ENCODE data around the gene TPMT. TPM values are rescaled to one million over a fixed set of nuclear protein-coding genes. Genes with fewer than 3 reads are reported as not detected.

Gene TPMT
- total RNA-seq = 1 to 10 TPM; 6.6 to 7.0 TPM

GRCh38 chr6:18154507-18155149 is at the start of gene TPMT:
TSS of gene TPMT (minus strand) at chr6:18155077. CDS start at chr6:18149127, 5,950 bp downstream.
- H3K27ac Mint-ChIP-seq = peak within 1 kb of the TSS; percentile 93
- peak within 1 kb of the TSS; percentile 96 for H3K4me3 Mint-ChIP-seq
- intact Hi-C loops (cut with micrococcal nuclease) = loop anchor here (5.0 kb wide), 1 partner anchor 108 kb away; the partner anchor contains the start of gene DEK
- H3K36me3 Mint-ChIP-seq (ENCODE audit: low read depth) = no peaks in the 10 kb centered on the region
- ATAC-seq (no peak), DNase-seq (peak; percentile 17)
- H3K4me1 Mint-ChIP-seq (ENCODE audit: low read depth) = peaks cover 27% of the 10 kb centered on the region
- no peaks in the 10 kb centered on the region for H3K9me3 Mint-ChIP-seq
- ChIA-PET CTCF (interaction anchor here (1.4 kb wide), 1 partner anchor 21 kb away, joined by 3 read pairs; no protein-coding TSS in a partner anchor), POLR2A (interaction anchor here (0.6 to 1.6 kb wide), 7 partner anchors 12 to 448 kb away, joined by 3 to 6 read pairs (median 3); partner anchors contain the start of gene NUP153)
- no peak for TF ChIP-seq CTCF (IDR thresholded peaks at IDR 0.05)
- no peaks in the 10 kb centered on the region for H3K27me3 Mint-ChIP-seq

GRCh38 chr6:18203786-18204185 is 48.9 kb upstream of the TPMT start:
- Mint-ChIP-seq H3K27me3 (no peaks in the 10 kb centered on the region), H3K4me1 (ENCODE audit: low read depth) (no peaks in the 10 kb centered on the region), H3K27ac (no peak overlapping the region), H3K9me3 (no peaks in the 10 kb centered on the region), H3K4me3 (no peak overlapping the region), H3K36me3 (ENCODE audit: low read depth) (peaks cover 6% of the 10 kb centered on the region)
- intact Hi-C loops (cut with micrococcal nuclease) = no loop called here
- ChIA-PET CTCF (no interaction called here), POLR2A (no interaction called here)
- DNase-seq (no peak), ATAC-seq (no peak)
- TF ChIP-seq CTCF (IDR thresholded peaks at IDR 0.05) = no peak

- DNase-seq (no peak), ATAC-seq (no peak)
- Mint-ChIP-seq H3K4me1 (ENCODE audit: low read depth) (no peaks in the 10 kb centered on the region), H3K27ac (no peak overlapping the region), H3K36me3 (ENCODE audit: low read depth) (peaks cover 16% of the 10 kb centered on the region), H3K4me3 (no peak overlapping the region), H3K9me3 (no peaks in the 10 kb centered on the region), H3K27me3 (no peaks in the 10 kb centered on the region)
- POLR2A ChIA-PET = no interaction called here
- no peak for TF ChIP-seq CTCF (IDR thresholded peaks at IDR 0.05)
- intact Hi-C loops (cut with micrococcal nuclease) = no loop called here
- CTCF ChIA-PET = no interaction called here
These were observed 37.1 kb upstream of the TPMT start for GRCh38 chr6:18192026-18192425.

- H3K27ac Mint-ChIP-seq = no peak overlapping the region
- POLR2A ChIA-PET = no interaction called here
- peaks cover 22% of the 10 kb centered on the region for H3K36me3 Mint-ChIP-seq (ENCODE audit: low read depth)
- ATAC-seq = no peak
- H3K27me3 Mint-ChIP-seq = no peaks in the 10 kb centered on the region
- no peak for DNase-seq
- intact Hi-C loops (cut with micrococcal nuclease) = no loop called here
- H3K9me3 Mint-ChIP-seq = no peaks in the 10 kb centered on the region
- TF ChIP-seq CTCF (IDR thresholded peaks at IDR 0.05) = no peak
- no peaks in the 10 kb centered on the region for H3K4me1 Mint-ChIP-seq (ENCODE audit: low read depth)
- CTCF ChIA-PET = no interaction called here
- H3K4me3 Mint-ChIP-seq = no peak overlapping the region
These were observed 34.3 kb upstream of the TPMT start for GRCh38 chr6:18189196-18189595.

- no peaks in the 10 kb centered on the region for H3K27me3 Mint-ChIP-seq
- ChIA-PET CTCF (no interaction called here), POLR2A (no interaction called here)
- intact Hi-C loops (cut with micrococcal nuclease) = no loop called here
- no peaks in the 10 kb centered on the region for H3K9me3 Mint-ChIP-seq
- DNase-seq = no peak
- no peak for TF ChIP-seq CTCF (IDR thresholded peaks at IDR 0.05)
- H3K27ac Mint-ChIP-seq = no peak overlapping the region
- no peaks in the 10 kb centered on the region for H3K4me1 Mint-ChIP-seq (ENCODE audit: low read depth)
- no peak for ATAC-seq
- H3K4me3 Mint-ChIP-seq = no peak overlapping the region
- peaks cover 20% of the 10 kb centered on the region for H3K36me3 Mint-ChIP-seq (ENCODE audit: low read depth)
These were observed 32.8 kb upstream of the TPMT start for GRCh38 chr6:18187701-18188100.
